Osteocyte (in vitro differentiated cells): ENCODE results near the gene LRRTM3. TPM values are rescaled to one million over a fixed set of nuclear protein-coding genes. Genes with fewer than 3 reads are reported as not detected.

Experiments used
- DNase-seq: peaks from one replicate; pipeline ENCODE4 v3.0.0; 2021; ENCODE audit warnings: mixed read lengths; ENCODE audit not compliant: unreplicated experiment; ENCODE audit errors: extremely low spot score
- H3K27ac Mint-ChIP-seq: one replicate; pipeline ENCODE4 v1.8.0; 2021; ENCODE audit warnings: mild to moderate bottlenecking, mixed read lengths; ENCODE audit not compliant: unreplicated experiment
- H3K27me3 Mint-ChIP-seq: one replicate; pipeline ENCODE4 v1.8.0; 2021; ENCODE audit warnings: mixed read lengths; ENCODE audit not compliant: unreplicated experiment
- H3K36me3 Mint-ChIP-seq: one replicate; pipeline ENCODE4 v1.8.0; 2021; ENCODE audit warnings: mixed read lengths; ENCODE audit not compliant: unreplicated experiment
- H3K4me1 Mint-ChIP-seq: one replicate; pipeline ENCODE4 v1.8.0; 2021; ENCODE audit warnings: mixed read lengths; ENCODE audit not compliant: unreplicated experiment
- H3K4me3 Mint-ChIP-seq: one replicate; pipeline ENCODE4 v1.8.0; 2021; ENCODE audit warnings: mild to moderate bottlenecking, moderate library complexity, mixed read lengths; ENCODE audit not compliant: unreplicated experiment
- H3K9me3 Mint-ChIP-seq: one replicate; pipeline ENCODE4 v1.8.0; 2021; ENCODE audit warnings: mixed read lengths; ENCODE audit not compliant: unreplicated experiment
- CTCF ChIP-seq: fragments of 200-600 bp; sonication (generic); IDR thresholded peaks from 2 replicates; pipeline ENCODE4 v1.5.0; 2021; ENCODE audit warnings: antibody characterized with exemption, mild to moderate bottlenecking, moderate library complexity
- total RNA-seq: library from RNA; stranded (reverse); gene quantifications from 2 replicates; pipeline ENCODE4 v1.2.1, GENCODE V29; 2021

Gene LRRTM3
- total RNA-seq, 1 donor from 2014 or later: 0.21 TPM

DNA sequence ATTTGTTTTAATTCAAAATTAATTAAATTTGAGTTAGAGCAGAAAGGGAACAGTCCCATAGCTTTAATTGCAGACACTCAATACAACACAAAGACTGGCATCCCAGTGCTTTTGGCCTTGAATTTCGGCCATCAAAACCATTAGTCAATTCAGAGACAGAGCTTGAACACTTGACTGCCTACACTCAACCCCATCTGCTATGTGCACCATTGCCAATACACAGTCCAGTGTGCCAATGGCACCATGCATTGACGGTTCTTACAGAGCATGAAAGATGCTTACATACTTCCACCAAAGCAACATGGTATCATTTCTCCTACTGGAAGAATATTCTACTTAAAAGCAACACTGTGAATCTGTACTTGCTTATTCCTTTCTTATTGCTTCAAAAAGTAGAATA lies 43.6 kb upstream of the LRRTM3 start:
- no peak for TF ChIP-seq CTCF
- Mint-ChIP-seq H3K4me1 (no peaks in the 10 kb centered on the region), H3K36me3 (no peaks in the 10 kb centered on the region), H3K4me3 (no peak overlapping the region), H3K27ac (no peak overlapping the region), H3K9me3 (no peaks in the 10 kb centered on the region), H3K27me3 (peaks cover 5% of the 10 kb centered on the region)
- DNase-seq: no peak

DNA sequence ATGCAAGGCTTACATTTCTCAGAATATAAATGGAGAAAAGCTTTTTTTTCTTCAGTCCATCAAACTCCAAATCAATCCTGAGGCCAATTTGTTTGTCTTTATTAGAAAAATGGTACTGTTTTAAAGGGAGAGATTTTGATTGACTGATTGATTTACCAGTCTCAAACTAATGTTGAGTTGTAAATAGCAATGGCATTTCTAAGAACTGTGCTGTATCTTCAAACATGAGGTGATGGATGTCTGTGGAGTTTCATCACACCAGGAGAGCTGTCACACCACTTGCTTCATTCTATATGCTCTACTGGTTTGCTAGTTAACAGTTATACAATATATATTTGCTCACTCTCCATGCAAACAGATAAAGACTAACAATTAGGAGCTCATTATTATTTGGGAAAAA lies 39.0 kb upstream of the LRRTM3 start:
- no peaks in the 10 kb centered on the region for H3K9me3 Mint-ChIP-seq
- TF ChIP-seq CTCF: no peak
- no peak overlapping the region for H3K27ac Mint-ChIP-seq
- no peaks in the 10 kb centered on the region for H3K4me1 Mint-ChIP-seq
- no peak for DNase-seq
- H3K27me3 Mint-ChIP-seq: peaks cover 16% of the 10 kb centered on the region
- H3K36me3 Mint-ChIP-seq: no peaks in the 10 kb centered on the region
- no peak overlapping the region for H3K4me3 Mint-ChIP-seq

GRCh38 chr10:66888237-66888636 lies 37.6 kb upstream of the LRRTM3 start:
- no peak for TF ChIP-seq CTCF
- Mint-ChIP-seq H3K9me3 (no peaks in the 10 kb centered on the region), H3K4me1 (no peaks in the 10 kb centered on the region), H3K4me3 (no peak overlapping the region), H3K27me3 (peaks cover 20% of the 10 kb centered on the region), H3K36me3 (no peaks in the 10 kb centered on the region), H3K27ac (no peak overlapping the region)
- no peak for DNase-seq

DNA sequence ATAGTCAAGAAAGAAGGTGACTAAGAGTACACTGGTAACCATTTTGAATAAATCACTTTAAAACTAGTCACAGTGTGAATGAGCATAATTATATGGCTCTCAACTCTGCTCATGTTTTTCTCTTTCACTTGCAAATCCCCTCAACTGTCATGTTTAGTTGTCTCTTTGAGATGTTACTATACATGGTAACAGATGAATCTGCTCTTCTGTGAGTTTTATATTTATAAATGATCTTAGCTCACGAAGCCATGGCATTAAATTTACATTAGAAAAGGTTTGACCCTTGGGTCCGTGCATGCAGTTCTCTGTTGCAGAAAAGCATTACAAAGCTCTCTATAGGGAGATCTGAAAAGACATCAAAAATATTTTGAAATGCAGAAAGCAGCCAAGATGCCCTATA lies 33.0 kb upstream of the LRRTM3 start:
- no peak overlapping the region for H3K27ac Mint-ChIP-seq
- DNase-seq: no peak
- H3K4me3 Mint-ChIP-seq: no peak overlapping the region
- peaks cover 22% of the 10 kb centered on the region for H3K27me3 Mint-ChIP-seq
- no peaks in the 10 kb centered on the region for H3K36me3 Mint-ChIP-seq
- H3K9me3 Mint-ChIP-seq: peaks cover 1% of the 10 kb centered on the region
- TF ChIP-seq CTCF: no peak
- H3K4me1 Mint-ChIP-seq: no peaks in the 10 kb centered on the region

GRCh38 chr10:66910671-66911070 lies 15.2 kb upstream of the LRRTM3 start:
- Mint-ChIP-seq H3K27me3 (peaks cover 2% of the 10 kb centered on the region), H3K27ac (no peak overlapping the region)

More at GRCh38 chr10:66910671-66911070, 15.2 kb upstream of the LRRTM3 start:
- TF ChIP-seq CTCF: no peak
- H3K9me3 Mint-ChIP-seq: no peaks in the 10 kb centered on the region
- peaks cover under 1% of the 10 kb centered on the region for H3K4me1 Mint-ChIP-seq
- no peak for DNase-seq
- H3K4me3 Mint-ChIP-seq: no peak overlapping the region
- no peaks in the 10 kb centered on the region for H3K36me3 Mint-ChIP-seq
